ENCODE data around the gene POLR3B. TPM values are rescaled to one million over a fixed set of nuclear protein-coding genes. Genes with fewer than 3 reads are reported as not detected.

POLR3B gene
- total and polyA plus RNA-seq, 2 experiments from 2014 or later = 4.0 to 14.6 TPM

DNA sequence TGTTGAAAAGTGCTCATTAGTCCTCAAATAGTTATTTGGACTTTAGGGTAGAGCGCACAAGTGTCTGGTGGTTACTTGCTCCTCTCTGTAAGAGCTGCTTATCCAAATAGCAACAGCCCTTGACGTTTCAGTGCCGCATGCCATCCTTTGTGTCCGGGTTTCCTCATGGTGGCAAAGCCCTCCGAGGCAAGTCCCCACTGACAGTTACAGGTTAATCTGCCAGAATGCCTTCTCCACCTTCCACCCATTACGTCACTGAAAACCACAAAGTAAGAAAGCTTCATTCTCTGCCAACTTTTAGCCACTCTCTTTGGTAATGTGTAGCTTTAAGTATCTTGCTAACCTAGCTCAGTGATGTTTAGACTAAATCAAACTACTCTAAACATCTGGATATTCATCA is 78.6 kb downstream of the POLR3B start:
- no peaks in the 10 kb centered on the region for H3K27me3 ChIP-seq (ENCODE audit: insufficient read depth)
- no peaks in the 10 kb centered on the region for H3K79me2 ChIP-seq (replicated peaks; ENCODE audit: insufficient read depth)
- no peak for ATAC-seq
- no peak overlapping the region for H2AFZ ChIP-seq
- no peak overlapping the region for H3K27ac ChIP-seq (ENCODE audit: low read depth)
- Mint-ChIP-seq H3K36me3 (ENCODE audit: low read depth) (peaks cover 4% of the 10 kb centered on the region), H3K4me1 (no peaks in the 10 kb centered on the region), H3K27me3 (ENCODE audit: insufficient read depth, low read depth, poor library complexity) (no peaks in the 10 kb centered on the region), H3K9me3 (no peaks in the 10 kb centered on the region), H3K4me3 (no peak overlapping the region), H3K27ac (no peak overlapping the region)
- no peak for TF ChIP-seq ZNF114 (CRISPR knock-in tag; IDR thresholded peaks at IDR 0.05)
- TF ChIP-seq, protein P1, sequence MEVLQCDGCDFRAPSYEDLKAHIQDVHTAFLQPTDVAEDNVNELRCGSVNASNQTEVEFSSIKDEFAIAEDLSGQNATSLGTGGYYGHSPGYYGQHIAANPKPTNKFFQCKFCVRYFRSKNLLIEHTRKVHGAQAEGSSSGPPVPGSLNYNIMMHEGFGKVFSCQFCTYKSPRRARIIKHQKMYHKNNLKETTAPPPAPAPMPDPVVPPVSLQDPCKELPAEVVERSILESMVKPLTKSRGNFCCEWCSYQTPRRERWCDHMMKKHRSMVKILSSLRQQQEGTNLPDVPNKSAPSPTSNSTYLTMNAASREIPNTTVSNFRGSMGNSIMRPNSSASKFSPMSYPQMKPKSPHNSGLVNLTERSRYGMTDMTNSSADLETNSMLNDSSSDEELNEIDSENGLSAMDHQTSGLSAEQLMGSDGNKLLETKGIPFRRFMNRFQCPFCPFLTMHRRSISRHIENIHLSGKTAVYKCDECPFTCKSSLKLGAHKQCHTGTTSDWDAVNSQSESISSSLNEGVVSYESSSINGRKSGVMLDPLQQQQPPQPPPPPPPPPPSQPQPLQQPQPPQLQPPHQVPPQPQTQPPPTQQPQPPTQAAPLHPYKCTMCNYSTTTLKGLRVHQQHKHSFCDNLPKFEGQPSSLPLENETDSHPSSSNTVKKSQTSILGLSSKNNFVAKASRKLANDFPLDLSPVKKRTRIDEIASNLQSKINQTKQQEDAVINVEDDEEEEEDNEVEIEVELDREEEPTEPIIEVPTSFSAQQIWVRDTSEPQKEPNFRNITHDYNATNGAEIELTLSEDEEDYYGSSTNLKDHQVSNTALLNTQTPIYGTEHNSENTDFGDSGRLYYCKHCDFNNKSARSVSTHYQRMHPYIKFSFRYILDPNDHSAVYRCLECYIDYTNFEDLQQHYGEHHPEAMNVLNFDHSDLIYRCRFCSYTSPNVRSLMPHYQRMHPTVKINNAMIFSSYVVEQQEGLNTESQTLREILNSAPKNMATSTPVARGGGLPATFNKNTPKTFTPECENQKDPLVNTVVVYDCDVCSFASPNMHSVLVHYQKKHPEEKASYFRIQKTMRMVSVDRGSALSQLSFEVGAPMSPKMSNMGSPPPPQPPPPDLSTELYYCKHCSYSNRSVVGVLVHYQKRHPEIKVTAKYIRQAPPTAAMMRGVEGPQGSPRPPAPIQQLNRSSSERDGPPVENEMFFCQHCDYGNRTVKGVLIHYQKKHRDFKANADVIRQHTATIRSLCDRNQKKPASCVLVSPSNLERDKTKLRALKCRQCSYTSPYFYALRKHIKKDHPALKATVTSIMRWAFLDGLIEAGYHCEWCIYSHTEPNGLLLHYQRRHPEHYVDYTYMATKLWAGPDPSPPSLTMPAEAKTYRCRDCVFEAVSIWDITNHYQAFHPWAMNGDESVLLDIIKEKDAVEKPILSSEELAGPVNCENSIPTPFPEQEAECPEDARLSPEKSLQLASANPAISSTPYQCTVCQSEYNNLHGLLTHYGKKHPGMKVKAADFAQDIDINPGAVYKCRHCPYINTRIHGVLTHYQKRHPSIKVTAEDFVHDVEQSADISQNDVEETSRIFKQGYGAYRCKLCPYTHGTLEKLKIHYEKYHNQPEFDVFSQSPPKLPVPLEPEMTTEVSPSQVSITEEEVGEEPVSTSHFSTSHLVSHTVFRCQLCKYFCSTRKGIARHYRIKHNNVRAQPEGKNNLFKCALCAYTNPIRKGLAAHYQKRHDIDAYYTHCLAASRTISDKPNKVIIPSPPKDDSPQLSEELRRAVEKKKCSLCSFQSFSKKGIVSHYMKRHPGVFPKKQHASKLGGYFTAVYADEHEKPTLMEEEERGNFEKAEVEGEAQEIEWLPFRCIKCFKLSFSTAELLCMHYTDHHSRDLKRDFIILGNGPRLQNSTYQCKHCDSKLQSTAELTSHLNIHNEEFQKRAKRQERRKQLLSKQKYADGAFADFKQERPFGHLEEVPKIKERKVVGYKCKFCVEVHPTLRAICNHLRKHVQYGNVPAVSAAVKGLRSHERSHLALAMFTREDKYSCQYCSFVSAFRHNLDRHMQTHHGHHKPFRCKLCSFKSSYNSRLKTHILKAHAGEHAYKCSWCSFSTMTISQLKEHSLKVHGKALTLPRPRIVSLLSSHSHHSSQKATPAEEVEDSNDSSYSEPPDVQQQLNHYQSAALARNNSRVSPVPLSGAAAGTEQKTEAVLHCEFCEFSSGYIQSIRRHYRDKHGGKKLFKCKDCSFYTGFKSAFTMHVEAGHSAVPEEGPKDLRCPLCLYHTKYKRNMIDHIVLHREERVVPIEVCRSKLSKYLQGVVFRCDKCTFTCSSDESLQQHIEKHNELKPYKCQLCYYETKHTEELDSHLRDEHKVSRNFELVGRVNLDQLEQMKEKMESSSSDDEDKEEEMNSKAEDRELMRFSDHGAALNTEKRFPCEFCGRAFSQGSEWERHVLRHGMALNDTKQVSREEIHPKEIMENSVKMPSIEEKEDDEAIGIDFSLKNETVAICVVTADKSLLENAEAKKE (CRISPR knock-in tag; IDR thresholded peaks at IDR 0.05) = no peak
- TF ChIP-seq POLR2AphosphoS5 (IDR thresholded peaks at IDR 0.05; ENCODE audit: low read depth) = no peak
- TF ChIP-seq, protein P2, sequence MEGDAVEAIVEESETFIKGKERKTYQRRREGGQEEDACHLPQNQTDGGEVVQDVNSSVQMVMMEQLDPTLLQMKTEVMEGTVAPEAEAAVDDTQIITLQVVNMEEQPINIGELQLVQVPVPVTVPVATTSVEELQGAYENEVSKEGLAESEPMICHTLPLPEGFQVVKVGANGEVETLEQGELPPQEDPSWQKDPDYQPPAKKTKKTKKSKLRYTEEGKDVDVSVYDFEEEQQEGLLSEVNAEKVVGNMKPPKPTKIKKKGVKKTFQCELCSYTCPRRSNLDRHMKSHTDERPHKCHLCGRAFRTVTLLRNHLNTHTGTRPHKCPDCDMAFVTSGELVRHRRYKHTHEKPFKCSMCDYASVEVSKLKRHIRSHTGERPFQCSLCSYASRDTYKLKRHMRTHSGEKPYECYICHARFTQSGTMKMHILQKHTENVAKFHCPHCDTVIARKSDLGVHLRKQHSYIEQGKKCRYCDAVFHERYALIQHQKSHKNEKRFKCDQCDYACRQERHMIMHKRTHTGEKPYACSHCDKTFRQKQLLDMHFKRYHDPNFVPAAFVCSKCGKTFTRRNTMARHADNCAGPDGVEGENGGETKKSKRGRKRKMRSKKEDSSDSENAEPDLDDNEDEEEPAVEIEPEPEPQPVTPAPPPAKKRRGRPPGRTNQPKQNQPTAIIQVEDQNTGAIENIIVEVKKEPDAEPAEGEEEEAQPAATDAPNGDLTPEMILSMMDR (conservative IDR thresholded peaks at IDR 0.05; ENCODE audit: low read depth in 2 of 2) = no peak
- TF ChIP-seq, protein P3, sequence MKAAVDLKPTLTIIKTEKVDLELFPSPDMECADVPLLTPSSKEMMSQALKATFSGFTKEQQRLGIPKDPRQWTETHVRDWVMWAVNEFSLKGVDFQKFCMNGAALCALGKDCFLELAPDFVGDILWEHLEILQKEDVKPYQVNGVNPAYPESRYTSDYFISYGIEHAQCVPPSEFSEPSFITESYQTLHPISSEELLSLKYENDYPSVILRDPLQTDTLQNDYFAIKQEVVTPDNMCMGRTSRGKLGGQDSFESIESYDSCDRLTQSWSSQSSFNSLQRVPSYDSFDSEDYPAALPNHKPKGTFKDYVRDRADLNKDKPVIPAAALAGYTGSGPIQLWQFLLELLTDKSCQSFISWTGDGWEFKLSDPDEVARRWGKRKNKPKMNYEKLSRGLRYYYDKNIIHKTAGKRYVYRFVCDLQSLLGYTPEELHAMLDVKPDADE (IDR thresholded peaks at IDR 0.05) = no peak
- TF ChIP-seq, protein P4, sequence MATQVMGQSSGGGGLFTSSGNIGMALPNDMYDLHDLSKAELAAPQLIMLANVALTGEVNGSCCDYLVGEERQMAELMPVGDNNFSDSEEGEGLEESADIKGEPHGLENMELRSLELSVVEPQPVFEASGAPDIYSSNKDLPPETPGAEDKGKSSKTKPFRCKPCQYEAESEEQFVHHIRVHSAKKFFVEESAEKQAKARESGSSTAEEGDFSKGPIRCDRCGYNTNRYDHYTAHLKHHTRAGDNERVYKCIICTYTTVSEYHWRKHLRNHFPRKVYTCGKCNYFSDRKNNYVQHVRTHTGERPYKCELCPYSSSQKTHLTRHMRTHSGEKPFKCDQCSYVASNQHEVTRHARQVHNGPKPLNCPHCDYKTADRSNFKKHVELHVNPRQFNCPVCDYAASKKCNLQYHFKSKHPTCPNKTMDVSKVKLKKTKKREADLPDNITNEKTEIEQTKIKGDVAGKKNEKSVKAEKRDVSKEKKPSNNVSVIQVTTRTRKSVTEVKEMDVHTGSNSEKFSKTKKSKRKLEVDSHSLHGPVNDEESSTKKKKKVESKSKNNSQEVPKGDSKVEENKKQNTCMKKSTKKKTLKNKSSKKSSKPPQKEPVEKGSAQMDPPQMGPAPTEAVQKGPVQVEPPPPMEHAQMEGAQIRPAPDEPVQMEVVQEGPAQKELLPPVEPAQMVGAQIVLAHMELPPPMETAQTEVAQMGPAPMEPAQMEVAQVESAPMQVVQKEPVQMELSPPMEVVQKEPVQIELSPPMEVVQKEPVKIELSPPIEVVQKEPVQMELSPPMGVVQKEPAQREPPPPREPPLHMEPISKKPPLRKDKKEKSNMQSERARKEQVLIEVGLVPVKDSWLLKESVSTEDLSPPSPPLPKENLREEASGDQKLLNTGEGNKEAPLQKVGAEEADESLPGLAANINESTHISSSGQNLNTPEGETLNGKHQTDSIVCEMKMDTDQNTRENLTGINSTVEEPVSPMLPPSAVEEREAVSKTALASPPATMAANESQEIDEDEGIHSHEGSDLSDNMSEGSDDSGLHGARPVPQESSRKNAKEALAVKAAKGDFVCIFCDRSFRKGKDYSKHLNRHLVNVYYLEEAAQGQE (IDR thresholded peaks at IDR 0.05; ENCODE audit: unreplicated experiment) = no peak
- TF ChIP-seq ZNF331 (CRISPR knock-in tag; IDR thresholded peaks at IDR 0.05; ENCODE audit: low read depth) = no peak
- TF ChIP-seq EZH2 (IDR thresholded peaks at IDR 0.05; ENCODE audit: low read depth, unreplicated experiment) = no peak
- no peak for TF ChIP-seq EZH2phosphoT487 (IDR thresholded peaks at IDR 0.05; ENCODE audit: unreplicated experiment)
- no peak for TF ChIP-seq JUNB (IDR thresholded peaks at IDR 0.05; ENCODE audit: unreplicated experiment)
- TF ChIP-seq NANOG (IDR thresholded peaks at IDR 0.05; ENCODE audit: borderline replicate concordance) = no peak
- no peak for TF ChIP-seq STAT1 (IDR thresholded peaks at IDR 0.05; ENCODE audit: unreplicated experiment)
- no peak for TF ChIP-seq CREB1 (CRISPR knock-in tag; IDR thresholded peaks at IDR 0.05; ENCODE audit: low read depth)
- H3K9me2 ChIP-seq (ENCODE audit: insufficient read depth) = no peaks in the 10 kb centered on the region
- no peak overlapping the region for H3K4me3 ChIP-seq
- no peaks in the 10 kb centered on the region for H3K36me3 ChIP-seq (ENCODE audit: insufficient read depth)
- DNase-seq (ENCODE audit: low spot score) = no peak
- H3K4me2 ChIP-seq = no peak overlapping the region
- H4K20me1 ChIP-seq (replicated peaks; ENCODE audit: insufficient read depth) = no peaks in the 10 kb centered on the region
- H3F3A ChIP-seq (replicated peaks; ENCODE audit: low read depth) = no peaks in the 10 kb centered on the region
- H3K4me1 ChIP-seq (ENCODE audit: insufficient read depth) = no peaks in the 10 kb centered on the region

All from GM23338 (cell line).